DOHH2 (cell line): ENCODE results near the gene HMX1.

Experiments used
- EZH2phosphoT487 ChIP-seq: fragments of 200-600 bp; sonication (generic); IDR thresholded peaks from 2 replicates; pipeline ENCODE4 v1.6.1; 2017; ENCODE audit warnings: borderline replicate concordance, mild to moderate bottlenecking, antibody characterized with exemption, low read length, moderate library complexity, mixed read lengths
- TF ChIP-seq, protein P1 (sequence below): fragments of 200-600 bp; sonication (generic); IDR thresholded peaks from one replicate; pipeline ENCODE4 v1.5.1; 2014; ENCODE audit warnings: antibody characterized with exemption, mild to moderate bottlenecking, low read depth, low read length; ENCODE audit not compliant: poor library complexity, severe bottlenecking

DNA sequence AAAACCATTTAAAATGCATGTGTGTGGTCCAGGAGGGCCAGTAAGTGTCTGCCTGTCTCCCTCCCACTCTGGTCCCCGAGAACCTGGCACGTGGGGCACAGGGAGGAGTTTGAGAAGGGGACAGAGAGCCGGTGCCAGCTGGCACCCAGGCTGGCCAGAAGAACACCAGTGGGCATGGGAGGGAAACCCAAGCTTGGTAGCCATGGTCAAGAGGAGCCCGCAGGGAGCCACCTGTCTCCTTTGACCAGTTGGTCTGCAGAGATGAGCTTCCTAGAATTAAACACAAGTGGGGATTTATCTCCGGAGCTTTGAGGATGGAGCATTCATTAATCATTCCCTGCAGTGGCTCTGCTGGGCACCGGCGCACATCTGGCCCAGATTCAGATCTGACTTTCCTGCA is 41.6 kb downstream of the HMX1 start:
- TF ChIP-seq, protein P1, sequence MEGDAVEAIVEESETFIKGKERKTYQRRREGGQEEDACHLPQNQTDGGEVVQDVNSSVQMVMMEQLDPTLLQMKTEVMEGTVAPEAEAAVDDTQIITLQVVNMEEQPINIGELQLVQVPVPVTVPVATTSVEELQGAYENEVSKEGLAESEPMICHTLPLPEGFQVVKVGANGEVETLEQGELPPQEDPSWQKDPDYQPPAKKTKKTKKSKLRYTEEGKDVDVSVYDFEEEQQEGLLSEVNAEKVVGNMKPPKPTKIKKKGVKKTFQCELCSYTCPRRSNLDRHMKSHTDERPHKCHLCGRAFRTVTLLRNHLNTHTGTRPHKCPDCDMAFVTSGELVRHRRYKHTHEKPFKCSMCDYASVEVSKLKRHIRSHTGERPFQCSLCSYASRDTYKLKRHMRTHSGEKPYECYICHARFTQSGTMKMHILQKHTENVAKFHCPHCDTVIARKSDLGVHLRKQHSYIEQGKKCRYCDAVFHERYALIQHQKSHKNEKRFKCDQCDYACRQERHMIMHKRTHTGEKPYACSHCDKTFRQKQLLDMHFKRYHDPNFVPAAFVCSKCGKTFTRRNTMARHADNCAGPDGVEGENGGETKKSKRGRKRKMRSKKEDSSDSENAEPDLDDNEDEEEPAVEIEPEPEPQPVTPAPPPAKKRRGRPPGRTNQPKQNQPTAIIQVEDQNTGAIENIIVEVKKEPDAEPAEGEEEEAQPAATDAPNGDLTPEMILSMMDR: no peak
- TF ChIP-seq EZH2phosphoT487: no peak
